HG03520 (cell line): ENCODE results near the gene SPRY2.

Experiments
- ATAC-seq: cut with Tn5 transposase; IDR thresholded peaks from one replicate; pipeline ENCODE4 v1.9.1; 2021; ENCODE audit warnings: mild to moderate bottlenecking, moderate library complexity; ENCODE audit not compliant: unreplicated experiment

The SPRY2 gene, protein sequence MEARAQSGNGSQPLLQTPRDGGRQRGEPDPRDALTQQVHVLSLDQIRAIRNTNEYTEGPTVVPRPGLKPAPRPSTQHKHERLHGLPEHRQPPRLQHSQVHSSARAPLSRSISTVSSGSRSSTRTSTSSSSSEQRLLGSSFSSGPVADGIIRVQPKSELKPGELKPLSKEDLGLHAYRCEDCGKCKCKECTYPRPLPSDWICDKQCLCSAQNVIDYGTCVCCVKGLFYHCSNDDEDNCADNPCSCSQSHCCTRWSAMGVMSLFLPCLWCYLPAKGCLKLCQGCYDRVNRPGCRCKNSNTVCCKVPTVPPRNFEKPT

GRCh38 chr13:80341101-80341755 lies at the start of gene SPRY2:
Gene SPRY2 (minus strand): TSS chr13:80341126. CDS start chr13:80337705, 3,421 bp downstream.
- peak; percentile 32 for ATAC-seq

DNA sequence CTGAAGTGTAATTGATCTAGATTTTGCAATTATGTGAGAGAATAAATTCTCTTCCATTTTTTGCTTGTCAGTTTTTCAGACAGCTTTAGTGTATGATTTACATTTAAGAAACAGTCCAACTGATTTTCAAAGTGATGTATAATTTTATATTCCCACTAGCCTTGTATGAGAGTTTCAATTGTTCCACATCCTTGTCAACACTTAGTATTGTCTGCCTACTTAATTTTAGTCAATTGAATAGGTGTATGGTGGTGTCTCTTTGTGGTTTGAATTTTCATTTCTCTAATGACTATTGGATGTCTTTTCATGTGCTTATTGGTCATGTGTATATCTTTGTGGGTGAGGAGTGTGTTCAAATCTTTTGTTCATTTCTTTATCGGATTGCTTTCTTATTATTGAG lies 49.4 kb upstream of the SPRY2 start:
- no peak for ATAC-seq

DNA sequence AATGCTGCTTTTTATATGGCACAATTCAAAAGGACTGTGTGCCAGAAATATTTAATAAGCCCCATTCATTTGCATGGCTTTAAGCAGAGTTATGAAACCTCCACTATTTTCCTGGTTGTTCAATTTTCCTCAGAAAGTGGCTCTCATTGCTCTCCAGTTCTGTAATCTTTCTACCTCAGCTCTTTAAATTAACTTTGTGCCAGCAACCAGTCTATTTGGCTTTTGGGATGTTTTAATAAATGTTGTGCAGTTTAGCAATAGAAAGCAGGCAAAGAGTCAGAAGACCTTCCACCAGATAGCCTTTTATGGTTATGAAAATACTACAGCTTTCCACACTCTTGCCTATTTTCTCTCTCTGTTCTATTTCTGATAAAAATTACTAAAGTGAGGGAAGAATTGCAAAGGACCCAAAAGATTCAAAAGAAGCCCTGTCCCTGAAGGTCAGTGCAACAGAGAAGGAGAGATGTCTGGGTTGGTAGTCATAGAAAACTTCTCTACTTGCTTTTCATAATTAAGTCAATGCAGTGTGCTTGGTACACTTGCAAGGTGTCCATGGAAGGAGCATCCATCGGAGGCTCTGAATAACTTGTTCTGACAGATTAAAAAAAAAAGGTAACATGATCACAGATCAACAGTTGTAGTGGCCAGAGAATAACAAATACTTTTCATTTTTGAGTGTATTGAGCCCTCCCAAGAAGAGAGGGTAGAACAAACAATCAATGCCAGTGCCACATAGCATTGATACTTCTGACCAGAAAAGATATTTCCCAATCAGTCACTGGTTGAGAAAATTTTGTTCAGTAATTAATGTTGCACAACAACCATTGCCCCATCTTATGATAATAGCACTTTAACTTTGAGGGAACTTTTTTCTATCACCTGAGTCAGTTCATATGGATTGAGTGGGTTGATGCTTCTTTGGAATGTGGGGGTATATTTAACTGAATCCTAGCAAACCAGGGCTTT lies 48.4 kb upstream of the SPRY2 start:
- ATAC-seq: no peak

DNA sequence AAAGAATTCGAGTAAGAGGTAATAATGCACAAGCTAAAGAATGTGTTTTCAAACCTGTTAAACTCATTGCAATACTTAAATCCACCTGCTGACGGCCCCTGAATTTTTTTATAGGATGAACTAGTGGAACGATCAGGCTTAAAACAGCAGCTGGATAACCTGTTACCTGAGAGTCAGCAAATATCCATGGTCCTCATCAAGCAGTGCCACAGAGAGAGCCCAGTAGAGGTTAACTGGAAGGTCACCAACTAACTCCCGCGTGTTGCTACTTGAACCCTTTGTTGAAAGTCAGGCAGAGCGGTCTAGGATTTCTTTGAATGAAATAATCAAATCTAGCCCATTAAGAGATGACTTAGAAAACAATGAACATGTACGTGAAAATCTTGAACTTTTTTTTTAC lies 47.6 kb upstream of the SPRY2 start:
- no peak for ATAC-seq

GRCh38 chr13:80386592-80386991 lies 45.7 kb upstream of the SPRY2 start:
- no peak for ATAC-seq

GRCh38 chr13:80386002-80386401 lies 45.1 kb upstream of the SPRY2 start:
- no peak for ATAC-seq

DNA sequence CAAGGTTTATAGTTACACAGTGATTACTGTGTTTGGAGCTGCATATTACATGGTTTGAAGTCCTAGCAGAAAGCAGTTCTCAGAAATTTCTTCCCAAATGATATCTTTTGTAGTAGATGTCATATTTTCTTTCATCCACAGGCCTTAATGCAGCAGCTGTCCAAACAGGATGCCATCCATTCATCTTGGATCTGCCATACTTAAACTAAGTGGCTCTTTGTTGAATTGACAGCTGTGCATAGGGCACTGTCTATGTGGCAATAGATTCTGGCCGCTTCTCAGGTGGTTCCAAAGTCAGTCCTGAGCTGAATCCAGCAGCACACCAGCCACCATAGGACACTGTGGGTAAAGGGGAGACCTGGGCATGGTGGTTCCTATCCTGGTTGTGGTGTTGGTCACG lies 41.6 kb upstream of the SPRY2 start:
- ATAC-seq: no peak

DNA sequence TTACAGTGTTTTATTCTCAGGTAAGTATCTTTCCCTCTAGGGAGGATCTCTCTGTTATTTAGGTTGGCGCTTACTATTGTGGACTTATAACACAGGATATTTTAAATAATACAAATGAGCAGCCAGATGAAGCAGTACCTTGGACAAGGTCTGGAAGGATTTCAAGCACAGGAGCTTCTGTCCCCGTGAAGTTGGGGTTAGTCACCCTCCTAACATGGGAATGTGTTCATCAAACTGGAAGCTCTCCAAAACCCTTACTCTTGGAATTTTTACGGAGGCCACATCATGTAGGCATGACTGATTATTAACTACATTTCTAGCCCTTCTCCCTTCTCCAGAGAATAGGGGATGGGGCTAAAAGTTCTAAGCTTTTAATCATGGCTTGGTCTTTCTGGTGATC lies 38.3 kb upstream of the SPRY2 start:
- ATAC-seq: no peak

GRCh38 chr13:80376554-80376953 lies 35.6 kb upstream of the SPRY2 start:
- ATAC-seq: no peak

DNA sequence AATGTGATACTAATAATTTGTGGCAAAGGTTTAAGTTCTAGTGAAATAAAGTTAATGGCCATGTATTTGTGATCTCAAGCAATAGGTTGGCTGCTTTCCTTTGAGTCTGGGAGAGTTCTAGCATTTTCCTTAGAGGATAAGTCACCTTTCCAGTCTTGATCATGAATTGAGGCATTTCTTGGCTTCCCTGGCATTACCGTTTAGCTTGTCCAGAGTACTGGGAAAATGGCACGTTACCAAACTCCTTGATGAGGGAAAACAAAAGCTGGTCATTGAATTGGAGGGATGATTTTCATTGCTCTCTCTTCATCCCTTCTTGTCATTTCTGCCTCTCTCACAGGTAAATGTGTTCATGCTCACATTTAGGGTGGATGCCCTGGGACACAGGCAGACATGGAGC lies 34.0 kb upstream of the SPRY2 start:
- no peak for ATAC-seq

GRCh38 chr13:80374444-80374843 lies 33.5 kb upstream of the SPRY2 start:
- no peak for ATAC-seq

- ATAC-seq: no peak
Observed at GRCh38 chr13:80371840-80372509, 31.0 kb upstream of the SPRY2 start.

DNA sequence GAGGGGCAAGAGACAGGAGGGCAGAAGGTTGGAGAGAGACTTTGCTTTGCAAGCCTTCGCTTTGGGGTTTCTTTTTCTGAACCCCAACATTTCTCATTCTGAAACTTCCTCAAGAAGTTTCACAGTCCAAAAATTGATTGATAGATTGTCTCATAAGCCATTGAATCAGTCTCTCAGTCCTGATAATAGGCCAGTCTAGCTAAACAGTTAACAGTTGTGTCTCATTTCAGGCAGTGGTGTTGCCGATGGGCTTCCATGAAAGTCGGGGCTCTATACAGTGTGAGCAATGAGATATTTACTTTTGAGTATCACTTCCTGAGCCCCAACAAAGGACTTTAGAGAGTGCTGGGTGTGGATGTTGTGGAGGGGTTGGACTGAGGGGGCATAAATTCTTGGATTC lies 26.5 kb upstream of the SPRY2 start:
- no peak for ATAC-seq

GRCh38 chr13:80363890-80364503 lies 23.1 kb upstream of the SPRY2 start:
- ATAC-seq: no peak

DNA sequence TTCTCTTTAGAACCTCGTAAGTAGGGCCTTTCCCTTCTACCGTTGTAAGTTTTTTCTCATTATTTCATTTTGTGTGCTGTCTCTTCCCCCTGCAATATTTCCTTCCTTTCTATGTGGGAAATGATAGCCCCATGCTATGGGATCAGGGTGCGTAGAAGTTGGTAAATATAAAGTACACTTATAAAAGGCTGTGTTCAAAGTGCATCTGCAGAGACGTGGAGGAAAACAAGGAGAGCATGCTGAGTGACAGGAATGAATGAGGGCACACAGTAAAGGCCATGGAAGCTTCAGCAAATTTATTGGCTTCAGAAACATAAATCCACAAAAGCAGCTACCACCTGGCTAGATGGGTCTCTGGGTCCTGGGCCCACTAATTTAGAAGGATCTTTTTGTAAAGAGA lies 21.6 kb upstream of the SPRY2 start:
- no peak for ATAC-seq

DNA sequence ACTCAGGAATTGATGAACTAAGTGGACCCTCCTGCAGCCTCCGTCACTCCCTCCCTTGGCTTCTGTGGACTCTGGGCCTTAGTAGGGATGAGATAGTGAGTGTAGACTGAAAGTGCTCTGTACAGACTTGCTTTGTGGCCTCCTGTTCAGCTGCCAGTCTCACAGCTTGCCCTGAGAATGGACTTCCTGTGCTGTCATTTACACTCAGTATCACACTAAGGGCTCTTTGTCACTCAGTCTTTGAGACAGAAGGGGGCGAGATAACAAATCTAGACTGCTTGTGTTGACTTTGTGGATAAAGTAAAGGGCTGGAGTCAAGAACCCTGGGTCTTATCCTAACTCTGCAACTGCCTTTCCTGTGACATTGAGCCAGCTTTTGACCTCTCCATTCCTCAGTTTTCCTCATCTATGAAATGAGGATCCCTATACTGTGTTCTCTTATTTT lies 21.0 kb upstream of the SPRY2 start:
- ATAC-seq: no peak

- no peak for ATAC-seq
Observed at GRCh38 chr13:80361298-80361697, 20.4 kb upstream of the SPRY2 start.

GRCh38 chr13:80360453-80360800 lies 19.5 kb upstream of the SPRY2 start:
- ATAC-seq: no peak

DNA sequence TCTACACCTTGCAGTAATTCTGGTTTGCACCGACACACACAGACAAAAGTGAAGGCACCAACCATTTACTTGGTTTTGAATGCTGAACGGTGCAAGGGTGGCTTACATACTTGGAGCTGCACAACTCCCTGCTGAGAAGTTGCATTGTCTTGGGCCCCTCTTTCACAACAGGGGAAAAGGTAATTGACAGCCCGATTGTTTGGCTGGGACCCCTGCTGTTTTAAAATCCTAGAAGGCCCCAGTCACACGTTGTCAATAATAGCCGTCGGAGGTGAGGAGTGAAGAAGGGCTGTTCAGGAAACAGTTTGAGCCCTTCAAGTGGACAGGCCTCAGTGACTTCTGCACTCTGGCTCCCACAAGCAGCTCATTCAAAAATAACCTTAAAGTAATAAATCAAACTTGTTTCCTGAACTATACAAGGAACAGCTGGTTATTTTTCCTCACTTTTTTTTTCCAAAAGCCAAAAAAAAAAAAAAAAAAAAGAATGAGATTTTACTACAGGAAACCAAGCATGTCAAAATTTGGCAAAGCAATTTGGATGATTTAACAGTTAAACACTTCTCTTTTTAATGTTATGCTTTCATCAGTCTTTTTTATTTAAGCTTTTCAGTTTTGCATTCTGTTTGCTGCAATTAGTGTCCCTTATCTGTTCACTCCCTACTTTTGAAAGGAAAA lies 19.0 kb upstream of the SPRY2 start:
- no peak for ATAC-seq

GRCh38 chr13:80359414-80359777 lies 18.5 kb upstream of the SPRY2 start:
- no peak for ATAC-seq
